Chondrocyte (in vitro differentiated cells): ENCODE results near the gene FAXDC2. TPM values are rescaled to one million over a fixed set of nuclear protein-coding genes. Genes with fewer than 3 reads are reported as not detected.
"Not testable (repeated sequence)": the region's sequence is repeated elsewhere in the genome, so short reads cannot be mapped to it uniquely, and the experiment has no call there.

Experiments
- DNase-seq: peaks from one replicate; pipeline ENCODE4 v3.0.0; 2021; ENCODE audit warnings: mixed read lengths, low spot score
- H3K27ac Mint-ChIP-seq: one replicate; pipeline ENCODE4 v1.8.0; 2021; ENCODE audit warnings: mild to moderate bottlenecking, moderate library complexity, mixed read lengths; ENCODE audit not compliant: unreplicated experiment
- H3K27me3 Mint-ChIP-seq: 2 replicates; pipeline ENCODE4 v1.8.0; 2021; ENCODE audit warnings: low read depth, mixed read lengths
- H3K36me3 Mint-ChIP-seq: 2 replicates; pipeline ENCODE4 v1.8.0; 2021; ENCODE audit warnings: low read depth, mixed read lengths
- H3K4me1 Mint-ChIP-seq: 2 replicates; pipeline ENCODE4 v1.8.0; 2021; ENCODE audit warnings: low read depth, mild to moderate bottlenecking, mixed read lengths
- H3K4me3 Mint-ChIP-seq: one replicate; pipeline ENCODE4 v1.8.0; 2021; ENCODE audit warnings: mild to moderate bottlenecking, moderate library complexity, mixed read lengths; ENCODE audit not compliant: unreplicated experiment
- H3K9me3 Mint-ChIP-seq: 2 replicates; pipeline ENCODE4 v1.8.0; 2021; ENCODE audit warnings: low read depth, mixed read lengths
- total RNA-seq: library from RNA; stranded (reverse); gene quantifications from 3 replicates; pipeline ENCODE4 v1.2.1, GENCODE V29; 2021
- TF ChIP-seq, protein P1 (sequence below): fragments of 200-600 bp; sonication (generic); IDR thresholded peaks from 2 replicates; pipeline ENCODE4 v1.5.0; 2021; ENCODE audit warnings: antibody characterized with exemption, mild to moderate bottlenecking, moderate library complexity

FAXDC2 gene
- total RNA-seq, 1 donor from 2014 or later, result 2.3 TPM

DNA sequence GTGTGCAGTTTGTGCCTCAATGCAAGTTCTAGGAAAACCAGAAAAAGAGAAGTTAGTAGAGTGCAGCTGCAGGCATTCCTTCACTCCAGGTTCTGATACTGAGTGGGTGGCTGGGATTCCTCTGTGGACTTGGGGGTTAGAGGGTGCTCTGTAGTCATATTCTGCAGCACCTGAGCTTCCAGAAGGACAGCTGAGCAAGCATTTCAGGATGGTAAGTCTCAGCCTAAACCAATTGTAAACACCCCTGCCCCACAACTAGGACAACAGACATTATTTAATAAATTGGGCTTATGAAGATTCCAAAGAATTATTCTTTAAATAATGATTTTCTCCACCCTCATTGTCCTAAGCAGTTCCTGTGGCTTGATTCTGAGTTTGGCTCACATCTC lies 9.1 kb downstream of the FAXDC2 start:
- Mint-ChIP-seq H3K4me3 (no peak overlapping the region), H3K36me3 (peaks cover 3% of the 10 kb centered on the region), H3K9me3 (no peaks in the 10 kb centered on the region), H3K27ac (no peak overlapping the region), H3K27me3 (no peaks in the 10 kb centered on the region), H3K4me1 (peaks cover 5% of the 10 kb centered on the region)
- TF ChIP-seq, protein P1, sequence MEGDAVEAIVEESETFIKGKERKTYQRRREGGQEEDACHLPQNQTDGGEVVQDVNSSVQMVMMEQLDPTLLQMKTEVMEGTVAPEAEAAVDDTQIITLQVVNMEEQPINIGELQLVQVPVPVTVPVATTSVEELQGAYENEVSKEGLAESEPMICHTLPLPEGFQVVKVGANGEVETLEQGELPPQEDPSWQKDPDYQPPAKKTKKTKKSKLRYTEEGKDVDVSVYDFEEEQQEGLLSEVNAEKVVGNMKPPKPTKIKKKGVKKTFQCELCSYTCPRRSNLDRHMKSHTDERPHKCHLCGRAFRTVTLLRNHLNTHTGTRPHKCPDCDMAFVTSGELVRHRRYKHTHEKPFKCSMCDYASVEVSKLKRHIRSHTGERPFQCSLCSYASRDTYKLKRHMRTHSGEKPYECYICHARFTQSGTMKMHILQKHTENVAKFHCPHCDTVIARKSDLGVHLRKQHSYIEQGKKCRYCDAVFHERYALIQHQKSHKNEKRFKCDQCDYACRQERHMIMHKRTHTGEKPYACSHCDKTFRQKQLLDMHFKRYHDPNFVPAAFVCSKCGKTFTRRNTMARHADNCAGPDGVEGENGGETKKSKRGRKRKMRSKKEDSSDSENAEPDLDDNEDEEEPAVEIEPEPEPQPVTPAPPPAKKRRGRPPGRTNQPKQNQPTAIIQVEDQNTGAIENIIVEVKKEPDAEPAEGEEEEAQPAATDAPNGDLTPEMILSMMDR, result no peak
- DNase-seq, result no peak

DNA sequence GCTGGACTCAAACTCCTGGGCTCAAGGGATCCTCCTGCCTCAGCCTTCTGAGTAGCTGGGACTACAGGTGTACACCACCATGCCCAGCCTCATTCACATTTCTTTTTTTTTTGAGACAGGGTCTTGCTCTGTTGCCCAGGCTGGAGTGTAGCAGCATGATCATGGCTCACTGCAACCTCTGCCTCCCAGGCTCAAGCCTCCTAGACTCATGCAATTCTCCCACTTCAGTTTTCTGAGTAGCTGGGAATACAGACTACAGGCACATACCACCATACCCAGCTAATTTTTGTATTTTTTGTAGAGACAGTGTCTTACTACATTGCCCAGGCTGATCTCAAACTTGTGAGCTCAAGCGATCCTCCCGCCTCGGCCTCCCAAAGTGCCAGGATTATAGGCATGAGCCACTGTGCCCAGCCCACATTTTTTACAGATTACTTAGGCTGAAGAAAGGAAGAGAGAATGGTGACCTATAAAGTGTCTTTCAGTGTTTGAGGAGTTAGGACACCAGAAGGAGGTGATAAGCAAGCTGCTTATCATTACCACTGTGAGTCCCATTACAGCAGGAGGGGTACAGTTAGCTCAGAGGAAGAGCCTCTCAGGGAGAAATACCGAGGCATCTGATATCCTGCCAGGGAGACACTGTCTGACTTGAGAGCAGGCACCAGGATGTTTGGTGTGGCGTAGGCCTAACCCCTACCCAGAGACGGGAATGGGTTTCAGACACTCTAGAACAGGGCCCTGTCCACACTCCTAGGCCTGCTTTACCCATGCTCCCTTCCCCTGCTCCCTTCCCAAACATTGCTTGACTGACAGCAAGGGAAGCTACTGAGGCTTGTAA lies 9.7 kb downstream of the FAXDC2 start:
- no peak overlapping the region for H3K27ac Mint-ChIP-seq

DNA sequence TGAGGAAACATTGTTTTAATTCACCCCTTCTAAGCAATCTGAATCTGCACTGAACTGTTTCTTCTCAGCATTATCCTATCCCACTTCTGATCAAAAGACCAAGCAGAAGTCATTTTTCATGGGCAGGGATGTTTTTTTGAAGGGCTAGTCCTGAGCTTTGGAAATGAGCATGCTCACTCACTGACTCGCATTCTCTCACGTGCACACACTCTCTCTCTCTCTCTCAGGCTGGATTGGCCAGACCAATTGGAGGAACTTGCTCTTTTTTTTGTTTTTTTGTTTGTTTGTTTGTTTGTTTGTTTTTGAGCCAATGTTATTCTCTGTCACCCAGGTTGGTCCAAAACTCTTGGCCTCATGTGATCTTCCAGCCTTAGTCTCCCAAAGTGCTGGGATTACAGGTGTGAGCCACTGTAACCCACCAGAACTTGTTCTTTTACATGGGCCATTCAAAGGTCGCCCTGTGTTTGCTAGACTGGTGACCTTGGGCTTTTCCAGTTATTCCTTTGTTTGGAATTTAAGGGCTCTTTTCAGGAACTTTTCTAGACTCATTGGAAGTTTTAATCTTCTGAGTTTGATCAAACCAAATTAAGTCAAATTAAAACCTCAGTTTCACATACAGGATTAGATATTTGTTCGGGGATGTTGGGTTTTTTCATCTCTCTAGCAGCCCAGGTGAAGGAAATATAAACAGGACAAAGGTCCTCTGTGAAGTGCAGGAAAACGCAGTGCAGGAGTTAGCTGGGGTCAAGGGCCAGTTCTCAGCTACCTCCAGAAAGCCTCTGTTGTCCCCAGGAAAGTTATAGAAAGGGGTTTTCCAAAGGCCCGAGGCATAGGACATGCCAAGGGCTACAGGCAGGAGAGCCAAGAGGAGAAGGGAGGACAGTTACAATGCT lies 13.1 kb downstream of the FAXDC2 start:
- peaks cover 5% of the 10 kb centered on the region for H3K36me3 Mint-ChIP-seq
- no peaks in the 10 kb centered on the region for H3K27me3 Mint-ChIP-seq
- H3K27ac Mint-ChIP-seq, result no peak overlapping the region
- H3K9me3 Mint-ChIP-seq, result no peaks in the 10 kb centered on the region
- no peak for DNase-seq
- no peak overlapping the region for H3K4me3 Mint-ChIP-seq
- TF ChIP-seq, protein P1, result no peak
- peaks cover 14% of the 10 kb centered on the region for H3K4me1 Mint-ChIP-seq

More for the DNA sequence above, 9.7 kb downstream of the FAXDC2 start:
- Mint-ChIP-seq H3K36me3 (peaks cover 3% of the 10 kb centered on the region), H3K27me3 (no peaks in the 10 kb centered on the region), H3K4me1 (peaks cover 5% of the 10 kb centered on the region), H3K4me3 (no peak overlapping the region), H3K9me3 (no peaks in the 10 kb centered on the region)
- DNase-seq, result no peak
- TF ChIP-seq, protein P1, result no peak

DNA sequence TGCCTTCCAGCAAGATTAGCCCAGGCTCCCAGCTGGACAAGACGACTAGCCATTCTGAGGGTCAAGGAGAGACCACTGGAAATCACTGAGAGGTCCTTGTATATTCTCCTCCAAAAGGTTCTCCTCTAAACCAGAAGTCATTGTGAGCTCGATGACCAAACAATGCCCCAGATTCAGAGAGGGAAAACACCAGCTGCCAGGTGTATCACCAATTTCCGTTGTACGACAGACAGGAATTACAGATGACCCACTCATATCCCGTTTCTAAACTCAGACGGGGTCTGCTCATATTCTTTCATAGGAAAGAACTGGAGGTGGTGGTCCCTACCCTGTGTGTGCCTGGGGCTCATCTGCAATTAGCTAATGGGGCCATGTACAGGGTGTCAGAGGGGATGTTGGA lies 14.2 kb downstream of the FAXDC2 start:
- Mint-ChIP-seq H3K4me1 (peaks cover 14% of the 10 kb centered on the region), H3K9me3 (no peaks in the 10 kb centered on the region), H3K4me3 (no peak overlapping the region), H3K36me3 (peaks cover 5% of the 10 kb centered on the region), H3K27ac (no peak overlapping the region), H3K27me3 (no peaks in the 10 kb centered on the region)
- TF ChIP-seq, protein P1, result no peak
- DNase-seq, result no peak

DNA sequence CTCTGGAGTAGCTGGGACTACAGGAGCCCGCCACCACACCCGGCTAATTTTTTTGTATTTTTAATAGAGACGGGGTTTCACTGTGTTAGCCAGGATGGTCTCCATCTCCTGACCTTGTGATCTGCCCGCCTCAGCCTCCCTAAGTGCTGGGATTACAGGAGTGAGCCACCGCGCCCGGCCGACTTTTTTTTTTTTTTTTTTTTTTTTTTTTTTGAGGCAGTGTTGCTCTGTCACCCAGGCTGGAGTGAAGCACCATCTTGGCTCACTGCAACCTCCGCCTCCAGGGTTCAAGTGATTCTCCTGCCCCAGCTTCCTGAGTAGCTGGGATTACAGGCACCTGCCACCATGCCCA lies 14.7 kb downstream of the FAXDC2 start:
- not testable (repeated sequence) for DNase-seq, H3K4me3 Mint-ChIP-seq, H3K36me3 Mint-ChIP-seq, H3K9me3 Mint-ChIP-seq, H3K27me3 Mint-ChIP-seq
- H3K4me1 Mint-ChIP-seq, result peaks cover 14% of the 10 kb centered on the region
- H3K27ac Mint-ChIP-seq, result peak overlapping the region; percentile 87
